GM19397 (cell line): ENCODE data around the gene OR52E8.

Experiments
- ATAC-seq: cut with Tn5 transposase; IDR thresholded peaks from one replicate; pipeline ENCODE4 v1.9.1; 2021; ENCODE audit warnings: mild to moderate bottlenecking, moderate library complexity; ENCODE audit not compliant: unreplicated experiment

Gene OR52E8

GRCh38 chr11:5857590-5857989, at the start of gene OR52E8:
TSS of gene OR52E8 (minus strand) at chr11:5857690. CDS start at chr11:5857690, 0 bp downstream.
- no peak for ATAC-seq

- no peak for ATAC-seq
Observed at GRCh38 chr11:5899534-5899933, 42.0 kb upstream of the OR52E8 start.

GRCh38 chr11:5892908-5893307, 35.4 kb upstream of the OR52E8 start, which contains the start of gene OR52E5:
TSS of gene OR52E5 (plus strand) at chr11:5893208. CDS start at chr11:5900777, 7,569 bp downstream.
- no peak for ATAC-seq

GRCh38 chr11:5891216-5891800, 33.8 kb upstream of the OR52E8 start:
- no peak for ATAC-seq

- no peak for ATAC-seq
Observed at GRCh38 chr11:5887661-5888060, 30.2 kb upstream of the OR52E8 start.

- no peak for ATAC-seq
Observed at GRCh38 chr11:5887172-5887571, 29.7 kb upstream of the OR52E8 start.

GRCh38 chr11:5881756-5882155, 24.3 kb upstream of the OR52E8 start:
- no peak for ATAC-seq

GRCh38 chr11:5880329-5880728, 22.8 kb upstream of the OR52E8 start, which contains the start of gene OR52E4:
TSS of gene OR52E4 (plus strand) at chr11:5880629. CDS start at chr11:5884293, 3,664 bp downstream.
- no peak for ATAC-seq

GRCh38 chr11:5878564-5878963, 21.1 kb upstream of the OR52E8 start:
- no peak for ATAC-seq

- ATAC-seq: no peak
Observed at GRCh38 chr11:5865826-5866225, 8.3 kb upstream of the OR52E8 start.

- ATAC-seq: no peak
Observed at GRCh38 chr11:5851002-5851401, 6.5 kb downstream of the OR52E8 start.

GRCh38 chr11:5847711-5848110, 9.8 kb downstream of the OR52E8 start:
- ATAC-seq: no peak

GRCh38 chr11:5846701-5847100, 10.8 kb downstream of the OR52E8 start:
- no peak for ATAC-seq

GRCh38 chr11:5841797-5842196, 15.7 kb downstream of the OR52E8 start, which contains the start of gene OR52E6:
TSS of gene OR52E6 (minus strand) at chr11:5841897. CDS start at chr11:5841897, 0 bp downstream.
- no peak for ATAC-seq

GRCh38 chr11:5837695-5838094, 19.8 kb downstream of the OR52E8 start:
- ATAC-seq: no peak

- no peak for ATAC-seq
Observed at GRCh38 chr11:5833446-5833845, 24.0 kb downstream of the OR52E8 start.

- ATAC-seq: no peak
Observed at GRCh38 chr11:5831196-5831829, 26.2 kb downstream of the OR52E8 start.

- no peak for ATAC-seq
Observed at GRCh38 chr11:5818245-5818886, 39.1 kb downstream of the OR52E8 start.

GRCh38 chr11:5815534-5815933, 42.0 kb downstream of the OR52E8 start:
- no peak for ATAC-seq

GRCh38 chr11:5809905-5810795, 47.3 kb downstream of the OR52E8 start:
- ATAC-seq: no peak

- ATAC-seq: peak; percentile 6
Observed at GRCh38 chr11:5809122-5809519, 48.4 kb downstream of the OR52E8 start.
